Mesenchymal stem cell (in vitro differentiated cells and primary cell): ENCODE measurements around the gene CANT1.

Source experiments
- DNase-seq: peaks from one replicate; pipeline ENCODE4 v3.0.0-alpha.2; 2013
- H2AFZ ChIP-seq: one replicate; pipeline ENCODE4 v1.6.1; 2013; ENCODE audit warnings: low read depth, mild to moderate bottlenecking, control low read depth, inconsistent platforms, low read length, moderate library complexity
- H2AK5ac ChIP-seq: 2 replicates; pipeline ENCODE4 v1.6.1; 2013; ENCODE audit warnings: low read length, moderate library complexity, mild to moderate bottlenecking, inconsistent platforms; ENCODE audit not compliant: severe bottlenecking
- H2BK120ac ChIP-seq: one replicate; pipeline ENCODE4 v1.6.1; 2013; ENCODE audit warnings: low read depth, mild to moderate bottlenecking, inconsistent platforms, low read length, moderate library complexity
- H2BK12ac ChIP-seq, 2 experiments: one replicate each; pipeline ENCODE4 v1.6.1; 2013; ENCODE audit warnings: inconsistent platforms in 2 of 2, low read length in 2 of 2, mild to moderate bottlenecking in 2 of 2, moderate library complexity in 2 of 2, control low read depth in 1 of 2
- H2BK15ac ChIP-seq: one replicate; pipeline ENCODE4 v1.6.1; 2013; ENCODE audit warnings: mild to moderate bottlenecking, low read depth, inconsistent platforms; ENCODE audit not compliant: poor library complexity, severe bottlenecking
- H2BK5ac ChIP-seq: 2 replicates; pipeline ENCODE4 v1.6.1; 2013; ENCODE audit warnings: low read depth, mild to moderate bottlenecking, low read length, control low read depth, inconsistent platforms; ENCODE audit not compliant: poor library complexity, severe bottlenecking
- H3K14ac ChIP-seq, 2 experiments: one replicate each; pipeline ENCODE4 v1.6.1; 2013; ENCODE audit warnings: inconsistent platforms in 2 of 2, low read length in 2 of 2, control low read depth in 1 of 2, mild to moderate bottlenecking in 1 of 2, moderate library complexity in 1 of 2
- H3K18ac ChIP-seq, 2 experiments: one replicate each; pipeline ENCODE4 v1.6.1; 2013; ENCODE audit warnings: inconsistent platforms in 2 of 2, low read length in 2 of 2, control low read depth in 1 of 2, low read depth in 1 of 2, mild to moderate bottlenecking in 1 of 2
- H3K23ac ChIP-seq, 2 experiments: one replicate each; pipeline ENCODE4 v1.6.1; 2013; ENCODE audit warnings: inconsistent platforms in 2 of 2, low read length in 2 of 2, mild to moderate bottlenecking in 2 of 2, moderate library complexity in 2 of 2, control low read depth in 1 of 2
- H3K27ac ChIP-seq: 2 replicates; pipeline ENCODE4 v1.5.1; 2013; ENCODE audit warnings: mild to moderate bottlenecking, moderate library complexity, low read length, control low read depth, inconsistent platforms; ENCODE audit not compliant: poor library complexity, severe bottlenecking
- H3K27me3 ChIP-seq, 2 experiments: 2 replicates each; pipeline versions ENCODE4 v1.6.1 to v1.7.0; 2013; ENCODE audit warnings: low read length in 2 of 2, mild to moderate bottlenecking in 2 of 2, moderate library complexity in 2 of 2, control low read depth in 1 of 2, inconsistent platforms in 1 of 2; ENCODE audit not compliant: control insufficient read depth in 1 of 2, insufficient read depth in 1 of 2
- H3K36me3 ChIP-seq, 2 experiments: 2 replicates each; pipeline versions ENCODE4 v1.6.1 to v1.7.0; 2013; ENCODE audit warnings: low read length in 2 of 2, control low read depth in 1 of 2, inconsistent platforms in 1 of 2, low read depth in 1 of 2, mild to moderate bottlenecking in 1 of 2; ENCODE audit not compliant: insufficient read depth in 2 of 2, control insufficient read depth in 1 of 2
- H3K4ac ChIP-seq, 2 experiments: one replicate each; pipeline ENCODE4 v1.6.1; 2013; ENCODE audit warnings: inconsistent platforms in 2 of 2, low read length in 2 of 2, mild to moderate bottlenecking in 2 of 2, moderate library complexity in 2 of 2, control low read depth in 1 of 2, low read depth in 1 of 2
- H3K4me1 ChIP-seq: 2 replicates; pipeline ENCODE4 v1.6.1; 2013; ENCODE audit warnings: low read depth, low read length, control low read depth; ENCODE audit not compliant: control insufficient read depth, insufficient read depth
- H3K4me2 ChIP-seq: 2 replicates; pipeline ENCODE4 v1.6.1; 2013; ENCODE audit warnings: low read length, mild to moderate bottlenecking, inconsistent platforms; ENCODE audit not compliant: poor library complexity, severe bottlenecking
- H3K4me3 ChIP-seq, 2 experiments: 2 replicates each; pipeline versions ENCODE4 v1.5.1 to v1.7.0; 2013; ENCODE audit warnings: low read length in 2 of 2, mild to moderate bottlenecking in 2 of 2, control low read depth in 1 of 2, low read depth in 1 of 2; ENCODE audit not compliant: insufficient read depth in 1 of 2
- H3K79me1 ChIP-seq: replicated peaks from 2 replicates; pipeline ENCODE4 v1.6.1; 2013; ENCODE audit warnings: mild to moderate bottlenecking, control low read depth, low read length, inconsistent platforms; ENCODE audit not compliant: poor library complexity, severe bottlenecking
- H3K9ac ChIP-seq: 2 replicates; pipeline ENCODE4 v1.7.0; 2013; ENCODE audit warnings: mild to moderate bottlenecking, low read length, moderate library complexity
- H3K9me3 ChIP-seq: 2 replicates; pipeline ENCODE4 v1.7.0; 2013; ENCODE audit warnings: mild to moderate bottlenecking, low read length; ENCODE audit not compliant: control insufficient read depth
- H4K8ac ChIP-seq: one replicate; pipeline ENCODE4 v1.6.1; 2013; ENCODE audit warnings: inconsistent platforms, mild to moderate bottlenecking, low read length, moderate library complexity
- H4K91ac ChIP-seq: one replicate; pipeline ENCODE4 v1.6.1; 2013; ENCODE audit warnings: mild to moderate bottlenecking, low read length, inconsistent platforms
- WGBS: methylation state at CpG from one replicate; pipeline ENCODE4 v1.1.7; 2013; ENCODE audit warnings: mixed read lengths; 5-methylcytosine and 5-hydroxymethylcytosine counted together

The CANT1 gene

DNA sequence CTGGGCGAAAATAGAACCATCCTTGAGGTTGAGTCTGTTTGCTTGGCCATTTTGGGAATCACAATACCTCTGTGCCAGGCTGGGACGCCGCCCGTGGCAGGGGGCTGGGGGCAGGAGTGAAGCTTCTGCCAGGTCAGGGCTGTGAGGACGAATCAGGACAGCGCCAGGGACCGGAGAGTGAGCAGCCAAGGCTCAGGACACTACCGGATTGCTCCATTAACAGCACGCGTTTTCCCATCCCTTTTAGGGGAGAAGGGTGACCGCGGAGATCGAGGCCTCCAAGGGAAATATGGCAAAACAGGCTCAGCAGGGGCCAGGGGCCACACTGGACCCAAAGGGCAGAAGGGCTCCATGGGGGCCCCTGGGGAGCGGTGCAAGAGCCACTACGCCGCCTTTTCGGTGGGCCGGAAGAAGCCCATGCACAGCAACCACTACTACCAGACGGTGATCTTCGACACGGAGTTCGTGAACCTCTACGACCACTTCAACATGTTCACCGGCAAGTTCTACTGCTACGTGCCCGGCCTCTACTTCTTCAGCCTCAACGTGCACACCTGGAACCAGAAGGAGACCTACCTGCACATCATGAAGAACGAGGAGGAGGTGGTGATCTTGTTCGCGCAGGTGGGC, 37.8 kb upstream of the CANT1 start:
- no peak overlapping the region for H2BK120ac ChIP-seq
- no peak overlapping the region for H2AK5ac ChIP-seq
- H3K4me2 ChIP-seq = no peak overlapping the region
- no peak overlapping the region for H3K18ac ChIP-seq
- peak overlapping the region; percentile 77 for H3K9ac ChIP-seq
- peaks cover 0 to 25% of the 10 kb centered on the region in 2 experiments for H3K27me3 ChIP-seq
- H3K23ac ChIP-seq = no peak overlapping the region
- H4K8ac ChIP-seq = no peak overlapping the region
- H2BK15ac ChIP-seq = no peak overlapping the region
- no peaks in the 10 kb centered on the region for H3K9me3 ChIP-seq
- H3K4ac ChIP-seq = no peak overlapping the region
- H2BK5ac ChIP-seq = no peak overlapping the region
- 94% methylated on average over 30 of the region's 30 CpGs for WGBS
- no peaks in the 10 kb centered on the region for H3K4me1 ChIP-seq
- H2BK12ac ChIP-seq = no peak overlapping the region
- no peaks in the 10 kb centered on the region for H3K79me1 ChIP-seq
- no peak overlapping the region for H3K14ac ChIP-seq
- H3K36me3 ChIP-seq = peaks cover 0 to 7% of the 10 kb centered on the region in 2 experiments
- H3K4me3 ChIP-seq = peak overlapping the region in 1 of 2 experiments; percentile 60
- no peak overlapping the region for H3K27ac ChIP-seq
- no peak overlapping the region for H2AFZ ChIP-seq
- DNase-seq = no peak
- no peak overlapping the region for H4K91ac ChIP-seq

- Histone ChIP-seq H3K79me1 (no peaks in the 10 kb centered on the region), H3K27me3 (peaks cover 0 to 25% of the 10 kb centered on the region in 2 experiments), H3K18ac (no peak overlapping the region), H2BK120ac (no peak overlapping the region), H2BK12ac (no peak overlapping the region), H3K14ac (no peak overlapping the region), H3K4me3 (peak overlapping the region in 1 of 2 experiments; percentile 40), H3K9me3 (no peaks in the 10 kb centered on the region), H3K23ac (no peak overlapping the region), H4K8ac (no peak overlapping the region), H3K4me1 (no peaks in the 10 kb centered on the region), H3K9ac (peak overlapping the region; percentile 77), H3K4ac (no peak overlapping the region), H2AFZ (no peak overlapping the region), H3K27ac (no peak overlapping the region), H3K36me3 (peaks cover 0 to 7% of the 10 kb centered on the region in 2 experiments), H2BK5ac (no peak overlapping the region), H3K4me2 (no peak overlapping the region), H2BK15ac (no peak overlapping the region), H4K91ac (no peak overlapping the region), H2AK5ac (no peak overlapping the region)
- no peak for DNase-seq
- 87% methylated on average over 13 of the region's 15 CpGs for WGBS
These were observed 37.3 kb upstream of the CANT1 start for GRCh38 chr17:79046916-79047280.

DNA sequence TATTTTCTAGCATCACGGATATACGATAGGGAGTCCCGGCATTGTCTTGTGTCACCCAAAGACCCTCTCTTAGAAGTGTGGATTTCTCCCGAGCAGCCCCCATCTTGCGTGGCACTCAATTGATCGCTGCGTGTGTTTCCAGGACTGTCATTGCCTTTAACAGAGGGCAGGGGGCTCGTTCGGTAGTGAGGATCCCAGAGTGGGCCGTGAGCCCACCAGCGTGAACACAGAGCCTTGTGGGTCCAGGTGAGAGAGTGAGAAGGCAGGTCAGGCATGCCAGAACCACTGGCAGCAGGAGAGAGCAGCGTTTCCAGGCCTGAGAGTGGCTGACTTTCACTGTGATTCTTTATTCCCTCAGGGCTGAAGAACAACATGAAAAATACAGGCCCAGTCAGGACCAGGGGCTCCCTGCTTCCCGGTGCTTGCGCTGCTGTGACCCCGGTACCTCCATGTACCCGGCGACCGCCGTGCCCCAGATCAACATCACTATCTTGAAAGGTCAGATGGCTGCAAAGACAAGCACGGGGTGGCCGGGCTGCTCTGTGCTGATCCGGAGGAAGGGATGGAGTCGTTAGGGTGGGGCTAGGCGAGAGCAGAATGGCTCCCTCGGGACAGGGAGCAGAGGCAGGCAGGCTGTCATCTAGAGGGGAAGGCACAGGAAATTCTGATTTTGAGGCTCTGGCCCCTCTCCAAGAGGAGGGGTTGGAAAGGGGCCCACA, 36.8 kb upstream of the CANT1 start:
- Histone ChIP-seq H3K79me1 (no peaks in the 10 kb centered on the region), H3K36me3 (peaks cover 0 to 7% of the 10 kb centered on the region in 2 experiments), H3K14ac (no peak overlapping the region), H3K18ac (no peak overlapping the region), H3K4me3 (peak overlapping the region in 1 of 2 experiments; percentile 40), H3K27me3 (peaks cover 0 to 25% of the 10 kb centered on the region in 2 experiments), H2AK5ac (no peak overlapping the region), H3K4ac (no peak overlapping the region), H4K91ac (no peak overlapping the region), H2AFZ (no peak overlapping the region), H3K9me3 (no peaks in the 10 kb centered on the region), H3K4me2 (no peak overlapping the region), H2BK15ac (no peak overlapping the region), H3K27ac (no peak overlapping the region), H2BK120ac (no peak overlapping the region), H4K8ac (no peak overlapping the region), H3K9ac (peak overlapping the region; percentile 77), H2BK5ac (no peak overlapping the region), H3K23ac (no peak overlapping the region), H3K4me1 (no peaks in the 10 kb centered on the region), H2BK12ac (no peak overlapping the region)
- DNase-seq = no peak
- WGBS = 74% methylated on average over 25 of the region's 25 CpGs

- no peak overlapping the region for H2AFZ ChIP-seq
- no peak overlapping the region for H3K4me2 ChIP-seq
- H3K4me1 ChIP-seq = no peaks in the 10 kb centered on the region
- H4K91ac ChIP-seq = no peak overlapping the region
- no peak overlapping the region for H3K18ac ChIP-seq
- H3K9ac ChIP-seq = peak overlapping the region; percentile 77
- H3K9me3 ChIP-seq = no peaks in the 10 kb centered on the region
- no peak overlapping the region for H2BK15ac ChIP-seq
- peak overlapping the region in 1 of 2 experiments; percentile 40 for H3K4me3 ChIP-seq
- no peak overlapping the region for H3K23ac ChIP-seq
- no peak overlapping the region for H2AK5ac ChIP-seq
- no peaks in the 10 kb centered on the region for H3K79me1 ChIP-seq
- 6% methylated on average over 11 of the region's 11 CpGs for WGBS
- H3K27me3 ChIP-seq = peaks cover 0 to 25% of the 10 kb centered on the region in 2 experiments
- no peak overlapping the region for H3K14ac ChIP-seq
- no peak overlapping the region for H2BK120ac ChIP-seq
- no peak overlapping the region for H3K27ac ChIP-seq
- no peak overlapping the region for H4K8ac ChIP-seq
- no peak overlapping the region for H2BK12ac ChIP-seq
- DNase-seq = peak; percentile 72
- H2BK5ac ChIP-seq = no peak overlapping the region
- H3K36me3 ChIP-seq = peaks cover 0 to 7% of the 10 kb centered on the region in 2 experiments
- H3K4ac ChIP-seq = no peak overlapping the region
These were observed 36.3 kb upstream of the CANT1 start for GRCh38 chr17:79045842-79046196.
